GM23338 (cell line): Measurements from ENCODE around the gene SERPINA1. TPM values are rescaled to one million over a fixed set of nuclear protein-coding genes. Genes with fewer than 3 reads are reported as not detected.

Experiments used
- ATAC-seq: fragments of 200-7000 bp; cut with Tn5 transposase; 3 replicates; pipeline ENCODE4 v1.9.1; 2020
- DNase-seq: peaks from one replicate; pipeline ENCODE4 v3.0.0-alpha.2; 2015; ENCODE audit warnings: low spot score
- H2AFZ ChIP-seq: fragments of 200-600 bp; sonication (generic); 2 replicates; pipeline ENCODE4 v1.8.0; 2016; ENCODE audit warnings: antibody characterized with exemption, mild to moderate bottlenecking, moderate library complexity
- H3F3A ChIP-seq: fragments of 200-600 bp; sonication (generic); replicated peaks from 2 replicates; pipeline ENCODE4 v1.8.0; 2017; ENCODE audit warnings: antibody characterized with exemption, mixed run types, low read depth
- H3K27ac ChIP-seq: fragments of 200-600 bp; sonication (generic); 2 replicates; pipeline ENCODE4 v1.6.1; 2016; ENCODE audit warnings: low read depth
- H3K27me3 ChIP-seq: fragments of 200-600 bp; sonication (generic); 2 replicates; pipeline ENCODE4 v1.8.0; 2016; ENCODE audit warnings: mild to moderate bottlenecking, mixed run types, moderate library complexity; ENCODE audit not compliant: insufficient read depth
- H3K36me3 ChIP-seq: fragments of 200-600 bp; sonication (generic); 2 replicates; pipeline ENCODE4 v1.8.0; 2016; ENCODE audit warnings: mild to moderate bottlenecking; ENCODE audit not compliant: insufficient read depth
- H3K4me1 ChIP-seq: fragments of 200-600 bp; sonication (generic); 2 replicates; pipeline ENCODE4 v1.8.0; 2016; ENCODE audit warnings: mild to moderate bottlenecking, moderate library complexity; ENCODE audit not compliant: insufficient read depth
- H3K4me2 ChIP-seq: fragments of 200-600 bp; sonication (generic); 2 replicates; pipeline ENCODE4 v1.7.1; 2017; ENCODE audit warnings: mixed run types
- H3K4me3 ChIP-seq: fragments of 200-600 bp; sonication (generic); 2 replicates; pipeline ENCODE4 v1.6.1; 2016; ENCODE audit warnings: mixed run types
- H3K79me2 ChIP-seq: fragments of 200-600 bp; sonication (generic); replicated peaks from 2 replicates; pipeline ENCODE4 v1.8.0; 2017; ENCODE audit warnings: mild to moderate bottlenecking; ENCODE audit not compliant: insufficient read depth
- H3K9me2 ChIP-seq: fragments of 200-600 bp; sonication (generic); 2 replicates; pipeline ENCODE4 v1.8.0; 2017; ENCODE audit not compliant: insufficient read depth
- H4K20me1 ChIP-seq: fragments of 200-600 bp; sonication (generic); replicated peaks from 2 replicates; pipeline ENCODE4 v1.8.0; 2017; ENCODE audit warnings: mild to moderate bottlenecking; ENCODE audit not compliant: insufficient read depth
- H3K27ac Mint-ChIP-seq: 2 replicates; pipeline ENCODE4 v1.8.0; 2020; ENCODE audit warnings: inconsistent platforms, mild to moderate bottlenecking, moderate library complexity, mixed read lengths
- H3K27me3 Mint-ChIP-seq: 3 replicates; pipeline ENCODE4 v1.8.0; 2022; ENCODE audit warnings: low read depth, mild to moderate bottlenecking, moderate library complexity, mixed read lengths, inconsistent platforms; ENCODE audit not compliant: insufficient read depth, poor library complexity
- H3K36me3 Mint-ChIP-seq: 3 replicates; pipeline ENCODE4 v1.8.0; 2021; ENCODE audit warnings: low read depth, mild to moderate bottlenecking, inconsistent platforms, moderate library complexity, mixed read lengths
- H3K4me1 Mint-ChIP-seq: 3 replicates; pipeline ENCODE4 v1.8.0; 2020; ENCODE audit warnings: mild to moderate bottlenecking, inconsistent platforms, mixed read lengths
- H3K4me3 Mint-ChIP-seq: 3 replicates; pipeline ENCODE4 v1.8.0; 2021; ENCODE audit warnings: moderate library complexity, mild to moderate bottlenecking, inconsistent platforms, mixed read lengths
- H3K9me3 Mint-ChIP-seq: 3 replicates; pipeline ENCODE4 v1.8.0; 2020; ENCODE audit warnings: moderate library complexity, mild to moderate bottlenecking, inconsistent platforms, mixed read lengths
- CREB1 ChIP-seq: fragments of 250-450 bp; sonication (Bioruptor Pico); IDR thresholded peaks from 2 replicates; pipeline ENCODE4 v1.5.0; 2020; ENCODE audit warnings: low read depth, mild to moderate bottlenecking, moderate library complexity
- CTCF ChIP-seq, 2 experiments: fragments of 200-600 bp in 1 of 2; sonication (generic) in 1 of 2; conservative IDR thresholded peaks; 2 replicates each; pipeline versions ENCODE4 v1.5.1 to v1.6.1; 2016 to 2017; ENCODE audit warnings: antibody characterized with exemption in 2 of 2, low read depth in 2 of 2, mild to moderate bottlenecking in 2 of 2, moderate library complexity in 1 of 2
- ETS1 ChIP-seq: IDR thresholded peaks from 2 replicates; pipeline ENCODE4 v1.6.1; 2016; ENCODE audit warnings: antibody characterized with exemption
- EZH2 ChIP-seq: fragments of 200-600 bp; sonication (generic); IDR thresholded peaks from one replicate; pipeline ENCODE4 v1.8.0; 2017; ENCODE audit warnings: antibody characterized with exemption, mild to moderate bottlenecking, low read depth; ENCODE audit not compliant: unreplicated experiment
- EZH2phosphoT487 ChIP-seq: fragments of 200-600 bp; sonication (generic); IDR thresholded peaks from one replicate; pipeline ENCODE4 v1.8.1; 2018; ENCODE audit warnings: antibody characterized with exemption; ENCODE audit not compliant: unreplicated experiment
- JUNB ChIP-seq: IDR thresholded peaks from one replicate; pipeline ENCODE4 v1.6.1; 2016; ENCODE audit warnings: antibody characterized with exemption; ENCODE audit not compliant: unreplicated experiment
- NANOG ChIP-seq: IDR thresholded peaks from 2 replicates; pipeline ENCODE4 v1.6.1; 2016; ENCODE audit warnings: antibody characterized with exemption, borderline replicate concordance
- POLR2AphosphoS5 ChIP-seq: IDR thresholded peaks from 2 replicates; pipeline ENCODE4 v1.6.1; 2016; ENCODE audit warnings: antibody characterized with exemption, low read depth
- STAT1 ChIP-seq: IDR thresholded peaks from one replicate; pipeline ENCODE4 v1.6.1; 2016; ENCODE audit warnings: antibody characterized with exemption; ENCODE audit not compliant: unreplicated experiment
- ZNF114 ChIP-seq: fragments of 250-450 bp; sonication (Bioruptor Pico); IDR thresholded peaks from 2 replicates; pipeline ENCODE4 v1.5.0; 2020; ENCODE audit warnings: mild to moderate bottlenecking, moderate library complexity
- ZNF331 ChIP-seq: fragments of 250-450 bp; sonication (Bioruptor Pico); IDR thresholded peaks from 2 replicates; pipeline ENCODE4 v1.5.0; 2020; ENCODE audit warnings: low read depth, mild to moderate bottlenecking, moderate library complexity
- polyA plus RNA-seq: library from polyadenylated mRNA; unstranded; fragments of >200 nt; fragmentation: Nextera tagmentation; extraction: Ambion mirVana; gene quantifications from 2 replicates; pipeline ENCODE4 v1.2.1, GENCODE V29; 2016
- total RNA-seq: library from RNA; depleted of rRNA; stranded (reverse); fragments of >200 nt; shearing (Covaris generic); gene quantifications from 2 replicates; pipeline ENCODE4 v1.2.3, GENCODE V29; 2014

The SERPINA1 gene
- total and polyA plus RNA-seq, 2 experiments from 2014 or later: not detected

DNA sequence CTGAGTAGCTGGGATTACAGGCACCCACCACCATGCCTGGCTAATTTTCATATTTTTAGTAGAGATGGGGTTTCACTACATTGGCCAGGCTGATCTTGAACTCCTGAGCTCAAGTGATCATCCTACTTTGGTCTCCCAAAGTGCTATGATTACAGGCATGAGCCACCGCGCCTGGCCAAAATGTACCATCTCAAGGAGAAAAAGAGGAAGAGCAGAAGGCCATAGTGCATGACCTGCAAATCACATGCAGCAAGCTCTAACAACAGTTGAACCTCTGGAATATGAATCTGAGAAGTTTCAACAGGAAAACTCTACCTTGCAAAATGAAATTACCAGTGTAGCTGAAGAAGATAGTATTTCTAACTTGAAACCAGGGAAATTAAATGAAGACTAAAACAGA lies 17.1 kb upstream of the SERPINA1 start:
- no peak for DNase-seq
- H3K36me3 Mint-ChIP-seq: peaks cover 12% of the 10 kb centered on the region; the same call in 2 of the 3 replicates

GRCh38 chr14:94404561-94404960 lies 16.2 kb upstream of the SERPINA1 start:
- Histone ChIP-seq H3K27ac (no peak overlapping the region), H3K4me1 (peaks cover 17% of the 10 kb centered on the region), H3K27me3 (no peaks in the 10 kb centered on the region), H2AFZ (no peak overlapping the region), H3F3A (no peaks in the 10 kb centered on the region), H3K36me3 (peaks cover 7% of the 10 kb centered on the region; the same call in 1 of the 2 replicates), H3K4me3 (no peak overlapping the region), H3K9me2 (no peaks in the 10 kb centered on the region; the same call in 1 of the 2 replicates), H4K20me1 (no peaks in the 10 kb centered on the region), H3K4me2 (no peak overlapping the region), H3K79me2 (no peaks in the 10 kb centered on the region)
- DNase-seq (no peak), ATAC-seq (no peak)
- Mint-ChIP-seq H3K4me1 (peaks cover 20% of the 10 kb centered on the region; the same call in 2 of the 3 replicates), H3K27me3 (no peaks in the 10 kb centered on the region), H3K36me3 (peaks cover 12% of the 10 kb centered on the region; the same call in 2 of the 3 replicates), H3K9me3 (peaks cover 4% of the 10 kb centered on the region), H3K27ac (no peak overlapping the region), H3K4me3 (no peak overlapping the region)
- TF ChIP-seq NANOG (no peak), ZNF114 (CRISPR knock-in tag) (no peak), EZH2 (no peak), POLR2AphosphoS5 (no peak), CREB1 (CRISPR knock-in tag) (no peak), ETS1 (no peak), CTCF (conservative IDR thresholded peaks at IDR 0.05; ENCODE audit: low read depth in 2 of 2) (no peak), JUNB (no peak)

More for the DNA sequence above, 17.1 kb upstream of the SERPINA1 start:
- Histone ChIP-seq H4K20me1 (no peaks in the 10 kb centered on the region), H3K4me3 (no peak overlapping the region), H2AFZ (no peak overlapping the region; the same call in 1 of the 2 replicates), H3K36me3 (peaks cover 7% of the 10 kb centered on the region; the same call in 1 of the 2 replicates), H3K9me2 (no peaks in the 10 kb centered on the region; the same call in 1 of the 2 replicates), H3K4me2 (no peak overlapping the region), H3K27ac (no peak overlapping the region), H3F3A (no peaks in the 10 kb centered on the region), H3K27me3 (no peaks in the 10 kb centered on the region), H3K79me2 (no peaks in the 10 kb centered on the region), H3K4me1 (peaks cover 13% of the 10 kb centered on the region; the same call in 1 of the 2 replicates)
- no peak overlapping the region for H3K4me3 Mint-ChIP-seq
- no peak for TF ChIP-seq ZNF331 (CRISPR knock-in tag)
- no peak for TF ChIP-seq ETS1
- no peak for TF ChIP-seq EZH2phosphoT487
- no peak for TF ChIP-seq POLR2AphosphoS5
- TF ChIP-seq ZNF114 (CRISPR knock-in tag): no peak
- TF ChIP-seq NANOG: no peak
- TF ChIP-seq STAT1: no peak
- no peak for TF ChIP-seq CTCF (conservative IDR thresholded peaks at IDR 0.05; ENCODE audit: low read depth in 2 of 2)
- no peak for TF ChIP-seq EZH2
- no peak for TF ChIP-seq JUNB
- H3K4me1 Mint-ChIP-seq: peaks cover 16% of the 10 kb centered on the region; the same call in 2 of the 3 replicates
- no peaks in the 10 kb centered on the region for H3K27me3 Mint-ChIP-seq
- ATAC-seq: no peak
- peaks cover 5% of the 10 kb centered on the region for H3K9me3 Mint-ChIP-seq
- H3K27ac Mint-ChIP-seq: no peak overlapping the region
